CD4-positive, alpha-beta T cell treated with Interleukin-6 for 4 hours (primary cell): ENCODE results near the gene H6PD.

Source experiments
- DNase-seq: peaks from one replicate; pipeline ENCODE4 v3.0.0-alpha.2; 2020; ENCODE audit warnings: mixed read lengths

Gene H6PD

DNA sequence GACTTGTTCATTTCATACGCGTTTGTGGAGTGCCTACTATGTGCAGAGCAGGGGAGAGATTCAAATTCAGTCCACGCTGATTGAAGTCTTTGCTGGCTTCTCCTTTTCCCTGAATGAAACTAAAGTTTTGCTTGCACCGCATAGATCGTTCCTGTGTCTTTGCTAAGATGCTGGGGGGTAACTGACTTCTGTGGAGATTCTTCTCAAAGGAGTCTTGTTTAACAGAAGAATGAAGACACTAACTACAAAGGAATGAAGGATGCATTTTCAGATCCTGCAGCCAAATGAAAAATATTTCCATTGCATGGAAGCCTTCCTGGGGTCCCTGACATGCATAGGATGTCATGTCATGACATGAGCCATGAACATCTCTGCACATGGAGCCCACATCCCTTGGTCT is 26.9 kb upstream of the H6PD start:
- DNase-seq, result no peak

DNA sequence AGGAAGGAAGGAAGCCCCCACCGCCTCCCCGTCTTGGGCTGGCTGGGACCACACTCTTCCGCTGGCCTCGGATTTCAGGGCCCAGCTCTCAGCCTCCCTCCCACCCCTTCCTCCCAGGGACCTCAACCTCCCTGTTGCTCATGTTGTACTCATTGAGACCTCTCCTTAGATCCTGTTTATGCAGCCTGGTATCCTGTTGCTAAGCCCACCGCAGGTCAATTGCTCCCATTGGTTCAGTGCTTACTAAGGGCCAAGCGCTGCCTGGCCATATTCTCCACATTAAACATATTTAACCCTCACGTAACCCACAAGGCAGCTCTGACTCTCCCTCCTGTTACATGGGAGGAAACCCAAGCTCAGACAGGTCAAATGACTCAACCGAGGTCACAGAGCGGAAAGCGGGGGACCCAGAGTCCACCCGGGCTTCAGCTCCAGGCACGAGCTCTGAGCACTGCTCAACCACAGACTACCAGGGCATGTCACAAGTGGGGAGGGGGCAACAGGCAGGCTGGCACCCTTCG is 23.2 kb upstream of the H6PD start:
- no peak for DNase-seq

DNA sequence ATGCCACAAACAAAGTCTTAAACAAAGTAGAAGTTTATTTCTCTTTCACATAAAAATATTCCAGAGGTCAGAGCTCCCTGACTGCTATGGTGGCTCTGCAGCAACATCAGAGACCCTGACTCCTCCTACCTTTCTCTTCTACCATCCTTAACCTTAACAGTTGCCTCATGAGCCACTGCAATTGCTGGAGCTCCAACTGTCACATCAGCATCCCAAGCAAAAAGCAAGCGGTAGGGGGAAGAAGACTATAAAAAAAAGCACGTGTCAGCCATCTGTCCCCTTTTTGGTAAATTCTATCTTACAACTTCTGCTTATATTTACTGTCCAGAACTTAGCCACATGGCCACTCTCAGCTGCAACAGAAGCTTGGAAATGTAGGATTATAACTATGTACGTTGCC is 21.8 kb upstream of the H6PD start:
- no peak for DNase-seq

DNA sequence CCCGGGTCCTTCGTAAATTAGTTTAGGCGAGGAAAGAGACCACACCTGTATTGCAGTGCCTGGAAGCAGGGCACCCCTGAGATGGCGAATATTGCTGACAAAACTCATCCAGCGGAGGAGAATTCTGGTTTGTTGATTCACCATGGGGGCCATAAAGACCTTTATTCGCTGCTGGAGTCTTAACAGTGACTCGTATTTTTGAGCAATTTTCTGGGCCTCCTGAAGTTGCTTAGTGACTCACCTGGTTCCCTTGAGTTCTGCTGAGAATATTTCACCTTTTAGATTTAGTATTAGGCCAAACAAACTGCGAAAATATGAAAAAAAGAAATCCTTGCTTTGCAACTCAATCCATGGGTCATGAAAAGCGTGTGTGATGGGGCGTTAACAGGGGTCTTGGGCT is 20.6 kb upstream of the H6PD start:
- DNase-seq, result no peak

DNA sequence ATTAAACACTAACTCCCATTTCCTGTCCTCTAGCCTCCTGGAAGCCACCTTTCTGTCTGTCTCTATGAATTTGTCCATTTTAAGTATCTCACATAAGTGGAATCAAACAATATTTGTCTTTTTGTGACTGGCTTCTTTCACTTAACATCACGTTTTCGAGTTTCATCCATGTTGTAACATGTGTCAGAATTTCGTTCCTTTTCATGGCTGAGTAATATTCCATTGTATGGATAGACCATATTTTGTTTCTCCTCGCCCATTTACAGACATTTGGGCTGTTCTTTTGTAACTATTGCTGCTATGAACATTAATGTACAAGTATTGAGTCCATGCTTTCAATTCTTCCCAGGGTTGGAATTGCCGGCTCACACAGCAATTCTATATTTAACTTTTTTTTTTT is 15.7 kb upstream of the H6PD start:
- DNase-seq, result no peak

DNA sequence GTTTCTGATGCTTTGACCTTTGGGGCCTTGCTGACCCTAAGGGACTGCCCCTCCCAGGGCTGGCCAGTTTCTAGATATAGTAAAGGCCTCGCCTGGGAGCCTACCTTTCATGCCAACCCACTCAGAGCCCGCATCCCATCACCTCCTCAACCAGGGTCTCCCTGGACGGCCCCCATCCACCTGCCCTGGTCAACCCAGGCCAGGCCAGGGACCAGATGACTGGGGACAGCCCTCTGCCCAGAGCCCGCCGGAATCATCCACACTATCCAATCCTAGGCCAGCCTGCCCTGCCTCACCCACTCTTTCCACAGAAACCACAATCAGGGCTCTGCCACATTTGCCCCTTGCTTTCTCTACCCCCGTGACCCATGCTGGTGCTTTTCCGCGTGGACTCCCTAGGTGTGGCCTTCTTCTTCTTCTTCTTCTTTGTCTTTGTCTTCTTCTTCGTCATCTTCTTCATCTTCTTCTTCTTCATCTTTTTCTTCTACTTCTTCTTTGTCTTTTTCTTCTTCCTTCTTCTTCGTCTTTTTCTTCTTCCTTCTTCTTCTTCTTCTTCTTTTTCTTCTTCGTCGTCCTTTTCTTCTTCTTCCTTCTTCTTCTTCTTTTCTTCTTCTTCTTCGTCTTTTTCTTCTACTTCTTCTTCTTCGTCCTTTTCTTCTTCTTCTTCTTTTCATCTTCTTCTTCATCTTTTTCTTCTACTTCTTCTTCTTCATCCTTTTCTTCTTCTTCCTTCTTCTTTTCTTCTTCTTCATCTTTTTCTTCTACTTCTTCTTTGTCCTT is 11.5 kb upstream of the H6PD start:
- no peak for DNase-seq

DNA sequence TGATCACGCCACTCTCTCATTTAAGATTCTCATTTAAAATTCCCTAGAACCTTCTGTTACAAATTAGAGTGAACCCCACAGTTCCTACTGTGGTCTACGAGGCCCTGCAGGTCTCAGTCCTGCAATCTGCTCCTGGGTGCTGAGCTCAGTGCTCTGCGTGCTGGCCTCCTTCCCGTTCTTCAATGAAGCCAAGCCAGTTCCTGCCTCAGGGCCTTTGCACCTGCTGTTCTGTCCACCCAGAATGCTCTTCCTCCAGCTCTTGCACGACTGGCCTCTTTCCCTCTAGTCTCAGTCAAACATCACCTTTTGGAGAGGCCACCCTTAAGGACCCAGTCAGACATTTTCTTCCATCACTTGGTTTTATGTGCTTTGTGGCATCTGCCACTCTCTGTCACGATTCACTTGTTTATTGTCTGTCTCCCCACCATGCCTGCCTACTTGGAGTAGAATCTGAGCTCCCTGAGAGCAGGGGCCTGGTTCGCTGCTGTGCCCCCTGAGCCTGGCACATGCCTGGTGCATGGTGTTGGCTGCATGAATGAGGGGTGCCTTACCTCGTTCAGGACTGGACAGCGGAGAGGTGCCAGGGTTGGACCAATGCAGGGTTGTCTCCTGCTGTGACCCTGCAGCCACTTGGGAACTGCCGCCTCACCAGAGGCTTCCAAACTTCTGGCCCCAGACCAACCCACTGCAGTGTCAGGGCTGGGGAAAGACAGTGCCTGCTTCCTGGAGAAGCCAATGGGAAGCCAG is 9.7 kb upstream of the H6PD start:
- no peak for DNase-seq

DNA sequence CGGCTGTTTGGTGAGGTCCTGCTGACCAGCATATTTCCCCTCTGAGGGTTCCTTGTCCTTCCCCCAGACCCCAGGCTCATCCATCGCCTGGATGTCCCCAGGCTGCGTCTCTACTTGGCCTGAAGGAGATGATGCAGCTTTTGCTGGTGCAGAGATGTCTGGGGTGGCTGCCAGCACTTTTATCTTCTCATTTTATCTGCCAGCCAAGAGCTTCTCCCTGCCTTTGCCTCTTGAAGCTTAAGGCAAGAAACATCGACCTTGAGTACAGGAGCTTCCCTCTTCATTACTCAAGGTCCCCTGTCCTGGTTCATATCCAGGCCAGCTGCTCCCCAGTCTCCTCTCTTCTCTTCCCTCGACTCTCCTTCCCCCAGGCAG is 9.2 kb upstream of the H6PD start:
- no peak for DNase-seq

DNA sequence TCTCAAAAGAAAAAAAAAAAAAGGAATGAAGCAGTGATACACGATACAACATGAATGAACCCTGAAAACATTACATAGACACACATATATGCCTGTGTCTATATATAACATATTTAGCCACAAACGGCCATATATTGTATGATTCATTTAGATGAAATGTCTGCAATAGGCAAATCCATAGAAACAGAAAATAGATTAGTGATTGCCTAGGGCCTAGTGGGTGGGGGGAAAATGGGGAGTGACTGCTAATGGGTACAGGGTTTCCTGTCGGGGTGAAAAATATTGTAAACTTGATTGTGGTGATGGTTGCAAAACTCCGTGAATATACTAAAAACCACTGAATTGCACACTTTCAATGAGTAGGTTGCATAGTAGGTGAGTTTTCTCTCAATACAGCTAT is 6.0 kb upstream of the H6PD start:
- DNase-seq, result no peak

DNA sequence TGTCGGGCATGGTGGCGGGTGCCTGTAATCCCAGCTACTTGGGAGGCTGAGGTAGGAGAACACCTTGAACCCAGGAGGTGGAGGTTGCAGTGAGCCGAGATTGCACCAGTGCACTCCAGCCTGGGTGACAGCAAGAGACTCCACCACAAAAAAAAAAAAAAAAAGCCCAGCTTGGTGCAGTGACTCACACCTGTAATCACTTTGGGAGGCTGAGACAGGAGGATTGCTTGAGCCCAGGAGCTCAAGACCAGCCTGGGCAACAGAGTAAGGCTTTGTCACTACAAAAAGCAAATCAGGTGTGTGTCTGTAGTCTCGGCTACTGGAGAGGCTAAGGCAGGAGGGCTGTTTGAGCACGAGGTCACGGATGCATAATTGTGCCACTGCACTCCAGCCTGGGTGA is 5.0 kb upstream of the H6PD start:
- no peak for DNase-seq

DNA sequence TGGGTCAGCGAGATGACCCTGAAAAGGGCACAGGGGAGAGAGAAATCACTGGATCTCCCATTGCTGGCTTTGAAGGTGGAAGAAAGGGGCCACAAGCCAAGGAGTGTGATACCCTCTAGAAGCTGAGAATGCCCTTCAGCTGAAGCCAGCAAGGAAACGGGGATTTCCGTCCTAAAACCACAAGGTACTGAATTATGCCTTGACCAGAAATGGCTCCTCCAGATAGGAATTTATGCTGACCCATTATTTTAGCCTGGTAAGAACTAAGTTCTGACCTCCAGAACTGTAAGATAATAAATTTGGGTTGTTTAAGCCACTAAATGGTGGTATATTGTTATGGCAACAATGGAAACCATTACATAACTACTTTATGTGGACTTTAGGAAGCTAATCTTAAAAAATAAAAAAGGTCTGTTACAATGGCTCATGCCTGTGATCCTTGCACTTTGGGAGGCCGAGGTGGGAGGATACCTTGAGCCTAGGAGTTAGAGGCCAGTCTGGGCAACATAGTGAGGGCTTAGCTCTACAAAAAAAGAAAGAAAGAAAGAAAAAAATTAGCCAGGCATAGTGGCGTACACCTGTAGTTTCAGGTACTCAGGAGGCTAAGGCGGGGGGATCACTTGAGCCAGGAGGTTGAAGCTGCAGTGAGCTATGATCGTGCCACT is 3.6 kb upstream of the H6PD start:
- no peak for DNase-seq

DNA sequence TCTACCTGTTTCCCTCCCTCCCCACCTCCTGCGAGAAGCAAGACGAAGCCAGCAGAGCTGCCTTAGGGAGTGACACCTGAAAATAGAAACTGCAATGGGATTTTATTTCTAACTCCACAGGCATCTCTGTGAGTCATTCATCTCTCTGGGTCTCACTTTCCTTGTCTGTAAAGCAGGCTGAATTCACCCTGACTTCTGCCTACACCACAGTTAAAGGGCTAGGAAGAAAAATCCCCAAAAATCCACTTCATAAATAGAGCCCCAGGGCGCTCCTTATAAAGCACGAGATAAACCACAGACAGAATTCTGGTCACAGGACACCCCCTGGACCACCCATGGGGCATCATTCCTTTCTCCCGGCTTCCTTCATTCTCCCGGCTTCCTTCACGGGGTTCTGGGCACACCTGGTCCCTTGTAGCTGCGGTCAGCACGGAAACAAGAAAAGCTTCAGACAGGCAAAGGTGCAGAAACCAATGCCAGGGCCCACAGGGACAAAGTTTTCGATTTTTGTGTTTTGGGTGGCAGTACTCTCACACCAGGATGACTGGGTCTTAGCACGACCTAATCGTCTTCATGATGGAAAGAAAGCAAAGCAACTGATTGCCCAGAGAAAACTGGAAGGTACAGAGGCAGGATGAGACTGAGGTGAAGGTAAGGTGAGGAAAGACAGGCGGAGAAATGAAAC is 2.8 kb upstream of the H6PD start:
- no peak for DNase-seq

DNA sequence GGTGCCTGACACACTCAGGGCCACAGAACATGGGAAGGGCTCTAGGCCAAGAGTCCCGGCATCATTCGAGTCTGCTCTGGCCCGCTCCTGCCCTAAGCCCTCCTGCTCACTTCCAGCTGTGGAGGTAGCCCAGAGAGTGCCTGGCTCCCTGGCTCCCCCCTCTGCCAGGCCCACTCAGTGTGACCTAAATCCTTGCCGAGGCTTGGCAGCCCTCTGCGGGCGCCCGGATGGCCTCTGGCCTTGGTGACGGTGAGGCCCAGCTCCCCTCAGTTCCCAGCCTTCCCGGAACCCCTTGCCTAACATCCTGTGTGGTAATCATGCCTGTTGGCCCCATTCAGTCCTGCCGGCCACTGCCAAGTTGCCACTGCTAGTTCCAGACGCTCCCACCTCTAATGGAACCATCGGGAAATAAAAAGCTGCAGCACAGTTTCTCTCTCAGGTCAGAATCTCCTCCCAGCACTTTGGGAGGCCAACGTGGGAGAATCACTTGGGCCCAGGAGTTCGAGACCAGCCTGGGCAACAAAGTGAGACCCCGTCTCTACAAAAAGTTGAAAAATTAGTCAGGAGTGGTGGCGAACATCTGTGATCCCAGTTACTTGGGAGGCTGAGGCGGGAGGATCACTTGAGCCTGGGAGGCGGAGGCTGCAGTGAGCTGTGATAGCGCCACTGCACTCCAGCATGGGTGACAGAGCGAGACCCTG is 1.2 kb upstream of the H6PD start:
- no peak for DNase-seq

DNA sequence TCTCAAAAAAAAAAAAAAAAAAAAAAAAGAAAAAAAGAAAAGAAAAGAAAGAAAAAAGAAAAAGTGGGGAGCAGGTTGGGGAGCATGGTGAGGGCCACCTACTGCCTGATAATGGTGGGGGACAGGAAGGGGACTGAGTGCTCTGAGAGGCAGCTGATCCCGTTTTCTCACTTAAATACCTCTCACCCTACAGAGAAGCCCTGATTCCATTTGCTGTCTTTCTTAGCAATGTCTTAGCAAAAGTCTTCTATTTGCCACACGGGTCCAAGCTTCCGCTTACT is 692 bp upstream of the H6PD start:
- DNase-seq, result no peak

DNA sequence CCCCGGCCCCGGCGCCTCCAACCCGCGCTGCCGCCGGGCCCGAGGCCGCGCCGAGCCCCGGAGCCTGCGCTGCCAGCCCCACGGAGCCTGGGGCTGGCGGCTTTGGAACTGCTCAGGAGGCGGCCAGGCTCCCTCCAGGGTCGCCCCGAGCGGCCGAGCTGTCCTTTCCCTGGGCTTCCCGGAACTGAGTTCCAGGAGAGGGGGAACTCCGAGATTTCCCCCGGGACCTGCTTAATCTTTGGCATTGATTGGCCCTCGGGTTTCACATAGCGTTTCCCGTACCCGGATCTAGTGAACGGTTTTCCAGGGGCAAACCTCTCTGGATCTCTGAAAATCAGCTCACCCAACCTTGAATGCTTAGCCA is 504 bp downstream of the H6PD start:
- DNase-seq, result no peak

DNA sequence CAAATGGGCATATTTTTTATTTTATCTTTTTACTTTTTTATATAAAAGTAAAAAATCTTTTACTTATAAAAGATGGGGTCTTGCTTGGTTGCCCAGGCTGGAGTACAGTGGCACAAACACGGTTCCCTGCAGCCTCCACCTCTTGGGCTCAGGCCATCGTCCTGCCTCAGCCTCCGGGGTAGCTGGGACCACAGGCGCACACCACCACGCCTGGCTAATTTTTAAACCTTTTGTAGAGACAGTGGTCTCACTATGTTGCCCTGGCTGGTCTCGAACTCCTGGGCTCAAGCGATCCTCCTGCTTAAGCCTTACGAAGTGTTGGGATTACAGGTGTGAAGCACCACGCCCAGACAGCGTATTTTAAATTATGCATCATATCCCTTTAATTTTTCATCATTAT is 986 bp downstream of the H6PD start:
- DNase-seq, result no peak

DNA sequence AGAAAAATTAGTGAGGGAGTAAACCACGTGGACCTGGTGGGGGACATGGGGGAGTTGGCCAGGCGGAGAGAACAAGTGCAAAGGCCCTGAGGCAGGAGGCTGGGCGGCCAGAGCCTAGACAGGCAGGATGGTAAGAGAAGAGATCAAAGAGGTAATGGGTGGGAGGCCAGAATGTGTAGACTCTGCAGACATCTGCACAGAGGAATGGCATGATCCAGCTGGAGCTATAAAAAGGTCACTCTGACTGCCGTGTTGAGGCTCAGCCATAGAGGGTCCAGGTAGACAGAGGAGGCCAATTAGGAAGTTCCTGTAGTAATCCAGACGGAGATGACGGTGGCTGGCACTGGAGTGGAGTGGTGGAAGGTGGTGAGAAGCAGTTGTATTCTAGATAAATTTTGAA is 3.6 kb downstream of the H6PD start:
- no peak for DNase-seq

DNA sequence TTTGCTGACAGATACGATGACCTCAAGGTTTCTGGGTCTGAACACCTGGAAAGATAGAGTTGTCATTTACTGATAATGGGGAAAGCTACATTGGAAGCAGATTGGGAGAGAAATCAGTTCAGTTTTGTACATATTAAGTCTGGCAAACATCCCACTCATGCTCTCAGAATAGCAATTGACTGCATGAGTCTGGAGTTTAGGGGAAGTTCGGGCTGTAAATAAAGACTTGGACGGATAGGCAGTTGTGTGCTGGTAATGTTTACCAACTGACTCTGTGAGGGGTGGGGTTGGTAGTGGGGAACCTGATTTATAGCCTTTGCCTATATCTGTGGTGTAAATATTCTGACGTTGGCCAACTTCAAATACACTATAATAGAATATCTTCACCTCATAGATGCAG is 4.0 kb downstream of the H6PD start:
- no peak for DNase-seq

DNA sequence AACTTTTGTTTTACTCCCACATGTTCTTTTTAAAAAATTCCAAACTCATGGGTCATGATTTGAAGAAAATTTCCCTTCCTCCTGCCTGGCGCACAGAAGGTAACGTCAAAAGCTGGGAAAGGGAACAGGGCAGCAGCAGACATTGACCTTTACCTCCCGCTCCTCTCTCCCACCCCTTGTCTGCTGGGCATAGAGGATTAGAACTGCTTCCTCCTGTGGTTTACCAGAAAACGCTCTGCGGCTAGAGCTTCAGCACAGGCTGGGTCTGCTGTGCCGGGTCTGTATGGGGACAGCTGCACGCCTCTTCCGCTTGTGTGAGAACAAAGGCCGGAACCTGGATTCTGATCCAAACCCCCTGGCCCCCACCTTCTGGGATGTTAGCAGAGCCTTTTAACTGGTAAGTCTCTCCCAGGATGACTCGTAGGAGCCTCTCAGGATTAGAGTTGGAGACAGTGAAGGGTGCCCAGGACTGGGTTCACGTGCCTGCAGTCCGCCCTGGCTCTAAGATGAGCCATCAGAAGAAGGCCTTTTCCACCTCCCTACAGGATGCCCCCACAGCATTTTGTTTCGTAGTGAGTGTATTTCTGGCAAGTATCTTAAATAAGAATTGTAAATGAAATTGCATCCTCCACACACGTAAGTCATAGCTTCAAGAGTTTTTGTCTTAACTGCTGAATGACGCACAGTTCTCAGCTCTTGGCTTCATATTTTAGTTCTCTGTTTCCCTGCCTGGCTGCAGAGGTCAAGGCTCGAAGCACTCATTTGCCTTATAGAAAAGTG is 5.2 kb downstream of the H6PD start:
- DNase-seq, result peak; percentile 66

DNA sequence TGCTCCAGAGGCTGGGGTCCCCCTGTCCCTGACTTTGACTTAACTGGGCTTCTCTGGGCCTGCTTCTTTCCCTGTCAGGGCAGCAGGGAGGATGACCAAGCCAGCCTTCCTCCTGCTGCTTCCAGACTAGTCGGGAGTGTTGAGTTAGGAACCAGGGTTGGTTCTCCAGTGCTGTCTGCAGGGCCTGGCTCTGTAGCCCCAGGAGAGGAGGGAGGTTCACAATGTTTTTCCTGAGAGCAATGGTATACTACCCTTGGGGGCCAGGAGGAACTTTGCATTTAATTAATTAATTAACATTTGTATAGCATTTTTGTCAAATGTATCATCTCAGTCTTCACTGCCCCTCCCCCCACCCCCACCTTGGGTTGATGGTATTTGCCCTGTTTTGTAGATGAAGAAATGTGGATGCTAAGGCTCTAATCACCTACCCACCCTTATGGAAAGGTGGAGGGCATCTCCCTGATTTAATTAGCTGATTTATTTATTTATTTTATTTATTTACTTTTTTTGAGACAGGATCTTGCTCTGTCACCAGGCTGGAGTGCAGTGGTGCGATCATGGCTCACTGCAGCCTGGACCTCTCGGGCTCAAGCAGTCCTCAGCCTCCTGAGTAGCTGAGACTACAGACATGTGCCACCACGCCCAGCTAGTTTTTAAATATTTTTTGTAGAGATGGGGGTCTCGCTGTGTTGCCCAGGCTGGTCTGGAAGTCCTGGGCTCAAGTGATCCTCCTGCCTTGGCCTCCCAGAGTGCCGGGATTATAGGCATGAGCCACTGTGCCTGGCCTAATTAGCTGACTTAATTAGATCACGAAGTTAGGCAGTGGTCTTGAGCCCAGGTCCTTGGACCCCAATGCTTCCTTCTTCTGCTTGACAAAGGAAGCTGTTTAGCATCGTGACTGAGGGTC is 6.6 kb downstream of the H6PD start:
- no peak for DNase-seq

DNA sequence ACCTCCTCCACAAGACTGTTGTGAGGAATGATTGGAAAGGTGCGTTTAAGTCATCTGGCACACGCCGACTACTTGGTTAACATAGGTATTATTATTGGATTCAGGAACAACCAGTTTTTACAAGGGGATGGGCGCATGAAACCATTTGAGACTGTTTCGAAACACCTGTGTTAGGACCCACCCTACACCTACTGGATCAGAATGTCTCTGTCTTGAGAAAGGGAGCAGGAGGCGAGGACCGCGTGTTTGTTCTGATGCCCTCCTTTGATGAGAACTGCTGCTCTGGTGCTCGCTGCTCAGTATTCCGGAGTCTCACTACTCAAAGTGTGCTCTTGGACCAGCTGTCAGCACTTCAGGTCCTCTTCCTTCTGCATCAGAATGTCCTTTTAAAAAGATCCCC is 7.3 kb downstream of the H6PD start:
- DNase-seq, result no peak
